ENCODE measurements around the gene FAM222B. TPM values are rescaled to one million over a fixed set of nuclear protein-coding genes. Genes with fewer than 3 reads are reported as not detected.

The FAM222B gene
- polyA plus RNA-seq, 1 donor (not counting 4 experiments of a cell fraction or from before 2014, with no cell fraction given) = 6.5 TPM

- DNase-seq (ENCODE audit: low read depth, low spot score) = no peak
- no peak overlapping the region for H3K4me3 ChIP-seq (ENCODE audit: control insufficient read depth in 2 of 3, extremely low read depth in 1 of 3, insufficient read depth in 2 of 3, low read depth in 1 of 3, low read length in 3 of 3)
- dilution Hi-C loops (cut with MboI; ENCODE audit: extremely low pct_ligation_motif_present, low sequenced_read_pairs) = no loop called here
- H2AFZ ChIP-seq (ENCODE audit: control insufficient read depth, low read length) = no peak overlapping the region
- FAIRE-seq = no peak
- H3K9ac ChIP-seq (ENCODE audit: control insufficient read depth, extremely low read depth, insufficient read depth, low read length) = no peak overlapping the region
- H3K27ac ChIP-seq (ENCODE audit: control insufficient read depth, insufficient read depth, low read length) = no peak overlapping the region
- no peak for TF ChIP-seq EZH2 (IDR thresholded peaks at IDR 0.05; ENCODE audit: low read length)
- no peak for TF ChIP-seq CTCF (optimal IDR thresholded peaks at IDR 0.05 in 1 of 3, IDR thresholded peaks at IDR 0.05 in 1 of 3, conservative IDR thresholded peaks at IDR 0.05 in 1 of 3; ENCODE audit: extremely low read depth in 1 of 3, insufficient read depth in 2 of 3, low read length in 3 of 3)
- no peaks in the 10 kb centered on the region for H3K9me3 ChIP-seq (ENCODE audit: control insufficient read depth, low read depth, low read length)
- no peaks in the 10 kb centered on the region for H3K79me2 ChIP-seq (ENCODE audit: control insufficient read depth, insufficient read depth, low read length)
- peaks cover 3% of the 10 kb centered on the region for H3K9me1 ChIP-seq (ENCODE audit: control insufficient read depth, extremely low read depth, insufficient read depth, low read length)
- H3K4me1 ChIP-seq (ENCODE audit: control insufficient read depth, extremely low read depth, insufficient read depth, low read length) = peaks cover 5% of the 10 kb centered on the region
- H4K20me1 ChIP-seq (ENCODE audit: control insufficient read depth, extremely low read depth, insufficient read depth, low read length) = no peaks in the 10 kb centered on the region
- H3K36me3 ChIP-seq (ENCODE audit: control insufficient read depth in 2 of 2, extremely low read depth in 1 of 2, insufficient read depth in 2 of 2, low read length in 2 of 2) = peaks cover 5 to 6% of the 10 kb centered on the region in 2 experiments
- H3K4me2 ChIP-seq (ENCODE audit: control insufficient read depth, extremely low read depth, insufficient read depth, low read depth, low read length) = no peak overlapping the region
- no peaks in the 10 kb centered on the region for H3K27me3 ChIP-seq (ENCODE audit: control insufficient read depth, extremely low read depth, insufficient read depth, low read length)
These were observed 22.6 kb upstream of the FAM222B start for GRCh38 chr17:28864991-28865849.

GRCh38 chr17:28863953-28864352 is 21.4 kb upstream of the FAM222B start:
- Histone ChIP-seq H3K79me2 (ENCODE audit: control insufficient read depth, insufficient read depth, low read length) (no peaks in the 10 kb centered on the region), H3K36me3 (ENCODE audit: control insufficient read depth in 2 of 2, extremely low read depth in 1 of 2, insufficient read depth in 2 of 2, low read length in 2 of 2) (peaks cover 9 to 10% of the 10 kb centered on the region in 2 experiments), H3K4me1 (ENCODE audit: control insufficient read depth, extremely low read depth, insufficient read depth, low read length) (peaks cover 5% of the 10 kb centered on the region), H3K27ac (ENCODE audit: control insufficient read depth, insufficient read depth, low read length) (no peak overlapping the region), H3K27me3 (ENCODE audit: control insufficient read depth, extremely low read depth, insufficient read depth, low read length) (no peaks in the 10 kb centered on the region), H3K9me1 (ENCODE audit: control insufficient read depth, extremely low read depth, insufficient read depth, low read length) (peaks cover 3% of the 10 kb centered on the region), H3K9me3 (ENCODE audit: control insufficient read depth, low read depth, low read length) (no peaks in the 10 kb centered on the region), H3K4me2 (ENCODE audit: control insufficient read depth, extremely low read depth, insufficient read depth, low read depth, low read length) (no peak overlapping the region), H2AFZ (ENCODE audit: control insufficient read depth, low read length) (no peak overlapping the region), H3K4me3 (ENCODE audit: control insufficient read depth in 2 of 3, extremely low read depth in 1 of 3, insufficient read depth in 2 of 3, low read depth in 1 of 3, low read length in 3 of 3) (no peak overlapping the region), H3K9ac (ENCODE audit: control insufficient read depth, extremely low read depth, insufficient read depth, low read length) (no peak overlapping the region), H4K20me1 (ENCODE audit: control insufficient read depth, extremely low read depth, insufficient read depth, low read length) (no peaks in the 10 kb centered on the region)
- dilution Hi-C loops (cut with MboI; ENCODE audit: extremely low pct_ligation_motif_present, low sequenced_read_pairs) = no loop called here
- FAIRE-seq (no peak), DNase-seq (ENCODE audit: low read depth, low spot score) (no peak)
- no peak for TF ChIP-seq EZH2 (IDR thresholded peaks at IDR 0.05; ENCODE audit: low read length)
- TF ChIP-seq CTCF (optimal IDR thresholded peaks at IDR 0.05 in 1 of 3, IDR thresholded peaks at IDR 0.05 in 1 of 3, conservative IDR thresholded peaks at IDR 0.05 in 1 of 3; ENCODE audit: extremely low read depth in 1 of 3, insufficient read depth in 2 of 3, low read length in 3 of 3) = no peak
